HG03457 (cell line): ENCODE results near the gene DPEP1.
"Not testable (repeated sequence)": the region's sequence is repeated elsewhere in the genome, so short reads cannot be mapped to it uniquely, and the experiment has no call there.

Experiments
- ATAC-seq: cut with Tn5 transposase; IDR thresholded peaks from one replicate; pipeline ENCODE4 v1.9.1; 2021; ENCODE audit warnings: moderate number of reproducible peaks; ENCODE audit not compliant: unreplicated experiment

DPEP1 gene

GRCh38 chr16:89613231-89613953 lies at the start of gene DPEP1:
Gene DPEP1, plus strand, starts transcription at chr16:89613642. Its CDS starts 16,769 bp downstream, at chr16:89630411.
- ATAC-seq, result no peak

- ATAC-seq, result no peak
These were observed 48.8 kb upstream of the DPEP1 start for GRCh38 chr16:89564476-89565255.

- no peak for ATAC-seq
These were observed 48.3 kb upstream of the DPEP1 start for GRCh38 chr16:89565256-89565505.

GRCh38 chr16:89565506-89566372 lies 47.7 kb upstream of the DPEP1 start:
- no peak for ATAC-seq

- ATAC-seq, result no peak
These were observed 45.5 kb upstream of the DPEP1 start for GRCh38 chr16:89567656-89568594.

GRCh38 chr16:89569506-89570341 lies 43.7 kb upstream of the DPEP1 start:
- no peak for ATAC-seq

- no peak for ATAC-seq
These were observed 43.0 kb upstream of the DPEP1 start for GRCh38 chr16:89570342-89570923.

- ATAC-seq, result not testable (repeated sequence)
These were observed 42.4 kb upstream of the DPEP1 start for GRCh38 chr16:89570983-89571598.

GRCh38 chr16:89571636-89572035 lies 41.8 kb upstream of the DPEP1 start:
- no peak for ATAC-seq

GRCh38 chr16:89572073-89572484 lies 41.4 kb upstream of the DPEP1 start:
- no peak for ATAC-seq

GRCh38 chr16:89572485-89573205 lies 40.8 kb upstream of the DPEP1 start:
- ATAC-seq, result no peak

- no peak for ATAC-seq
These were observed 39.4 kb upstream of the DPEP1 start for GRCh38 chr16:89573826-89574680.

- no peak for ATAC-seq
These were observed 38.7 kb upstream of the DPEP1 start for GRCh38 chr16:89574681-89575246.

- no peak for ATAC-seq
These were observed 37.9 kb upstream of the DPEP1 start, which contains the start of gene CPNE7 for GRCh38 chr16:89575247-89576152. Gene CPNE7, plus strand, starts transcription at chr16:89575758. Its CDS starts 140 bp downstream, at chr16:89575898.

- no peak for ATAC-seq
These were observed 37.0 kb upstream of the DPEP1 start for GRCh38 chr16:89576153-89577054.
